ENCODE results near the gene NCK2. TPM values are rescaled to one million over a fixed set of nuclear protein-coding genes. Genes with fewer than 3 reads are reported as not detected.
A peak's percentile ranks its signal among the peaks of the same experiment; 100 is the strongest.

The NCK2 gene
- polyA plus RNA-seq, 3 donors = 2.5 to 18.2 (median 7.6) TPM

GRCh38 chr2:105821428-105822125 lies 76.9 kb downstream of the NCK2 start:
- H2AFZ ChIP-seq (ENCODE audit: insufficient read depth, low read depth, low read length, poor library complexity, severe bottlenecking) = no peak overlapping the region
- Mint-ChIP-seq H3K27ac (peak overlapping the region in 1 of 7 donors; percentile 42), H3K36me3 (peaks cover 37 to 59% of the 10 kb centered on the region in 2 donors), H3K4me1 (peaks cover 11% of the 10 kb centered on the region), H3K4me3 (no peak overlapping the region), H3K9me3 (peaks cover 0 to 8% (median 2%) of the 10 kb centered on the region in 7 donors), H3K27me3 (ENCODE audit: low read depth in 3 of 3) (peaks cover 0 to 2% (median 0%) of the 10 kb centered on the region in 3 donors)
- WGBS (ENCODE audit: insufficient coverage) = 76% methylated on average over 8 of the region's 12 CpGs
- H3K4me3 ChIP-seq (replicated peaks in 1 of 3; ENCODE audit: low read depth in 2 of 3, low read length in 3 of 3) = no peak overlapping the region
- no peak overlapping the region for H3K4me2 ChIP-seq (replicated peaks; ENCODE audit: extremely low read depth, low read length, poor library complexity, severe bottlenecking)
- H3K9me3 ChIP-seq (replicated peaks in 1 of 2; ENCODE audit: control insufficient read depth in 1 of 2, insufficient read depth in 1 of 2, low read length in 2 of 2) = peaks cover 0 to 3% of the 10 kb centered on the region in 2 donors
- H3K27ac ChIP-seq (ENCODE audit: low read depth in 1 of 2, low read length in 2 of 2) = no peak overlapping the region
- H3K27me3 ChIP-seq (ENCODE audit: control insufficient read depth in 2 of 2, insufficient read depth in 2 of 2, low read length in 2 of 2) = no peaks in the 10 kb centered on the region
- peaks cover 5% of the 10 kb centered on the region in 2 donors for H3K4me1 ChIP-seq (ENCODE audit: control insufficient read depth in 1 of 2, insufficient read depth in 2 of 2, low read length in 2 of 2)
- no peak for TF ChIP-seq CTCF (IDR thresholded peaks at IDR 0.05)
- no peak overlapping the region for H3K9ac ChIP-seq (ENCODE audit: insufficient read depth, low read length, poor library complexity, severe bottlenecking)
- H3K79me2 ChIP-seq (ENCODE audit: insufficient read depth, low read length) = no peaks in the 10 kb centered on the region
- peaks cover 15% of the 10 kb centered on the region for H4K20me1 ChIP-seq (ENCODE audit: insufficient read depth, low read length)
- DNase-seq = no peak
- H3K36me3 ChIP-seq (replicated peaks in 1 of 2; ENCODE audit: control insufficient read depth in 1 of 2, insufficient read depth in 2 of 2, low read length in 2 of 2) = peaks cover 0 to 18% of the 10 kb centered on the region in 2 donors
- intact Hi-C loops (cut with micrococcal nuclease) = no loop called here

DNA sequence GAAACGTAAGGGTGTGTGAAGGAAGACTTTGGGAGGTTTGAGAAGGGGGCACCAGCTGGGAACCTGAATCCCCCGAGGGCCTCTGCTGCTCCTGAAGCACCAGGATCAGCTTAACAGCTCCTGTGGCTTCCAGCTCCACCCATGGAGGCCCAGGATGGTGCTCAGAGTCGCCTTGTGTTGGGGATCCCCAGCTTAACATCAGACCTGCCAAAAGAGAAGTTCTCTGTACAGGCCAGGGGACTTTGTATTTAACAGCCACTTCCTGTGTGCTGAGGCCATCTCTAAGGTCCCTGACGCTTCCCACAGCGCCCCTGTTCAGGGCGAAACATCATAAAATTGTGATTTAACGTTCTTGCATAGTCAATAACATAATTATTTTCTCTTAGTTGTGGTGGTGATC lies 77.5 kb downstream of the NCK2 start:
- no peak overlapping the region for H3K9ac ChIP-seq (ENCODE audit: insufficient read depth, low read length, poor library complexity, severe bottlenecking)
- H3K4me3 ChIP-seq (replicated peaks in 1 of 3; ENCODE audit: low read depth in 2 of 3, low read length in 3 of 3) = no peak overlapping the region
- peaks cover 0 to 6% of the 10 kb centered on the region in 2 donors for H3K9me3 ChIP-seq (replicated peaks in 1 of 2; ENCODE audit: control insufficient read depth in 1 of 2, insufficient read depth in 1 of 2, low read length in 2 of 2)
- H3K36me3 ChIP-seq (replicated peaks in 1 of 2; ENCODE audit: control insufficient read depth in 1 of 2, insufficient read depth in 2 of 2, low read length in 2 of 2) = peaks cover 0 to 12% of the 10 kb centered on the region in 2 donors
- peaks cover 15% of the 10 kb centered on the region for H4K20me1 ChIP-seq (ENCODE audit: insufficient read depth, low read length)
- no peaks in the 10 kb centered on the region for H3K79me2 ChIP-seq (ENCODE audit: insufficient read depth, low read length)
- H3K27me3 ChIP-seq (ENCODE audit: control insufficient read depth in 2 of 2, insufficient read depth in 2 of 2, low read length in 2 of 2) = no peaks in the 10 kb centered on the region
- Mint-ChIP-seq H3K36me3 (peaks cover 33 to 54% of the 10 kb centered on the region in 2 donors), H3K27me3 (ENCODE audit: low read depth in 3 of 3) (peaks cover 0 to 2% (median 0%) of the 10 kb centered on the region in 3 donors), H3K27ac (peak overlapping the region in 1 of 7 donors; percentile 42), H3K4me3 (no peak overlapping the region), H3K9me3 (peaks cover under 1 to 8% (median 3%) of the 10 kb centered on the region in 7 donors), H3K4me1 (peaks cover 13% of the 10 kb centered on the region)
- intact Hi-C loops (cut with micrococcal nuclease) = no loop called here
- TF ChIP-seq CTCF (IDR thresholded peaks at IDR 0.05) = no peak
- peaks cover 5% of the 10 kb centered on the region in 2 donors for H3K4me1 ChIP-seq (ENCODE audit: control insufficient read depth in 1 of 2, insufficient read depth in 2 of 2, low read length in 2 of 2)
- H3K4me2 ChIP-seq (replicated peaks; ENCODE audit: extremely low read depth, low read length, poor library complexity, severe bottlenecking) = no peak overlapping the region
- H2AFZ ChIP-seq (ENCODE audit: insufficient read depth, low read depth, low read length, poor library complexity, severe bottlenecking) = no peak overlapping the region
- H3K27ac ChIP-seq (ENCODE audit: low read depth in 1 of 2, low read length in 2 of 2) = no peak overlapping the region
- DNase-seq = peak in 1 of 3 donors; percentile 49
- WGBS (ENCODE audit: insufficient coverage) = 9% methylated on average over 1 of the region's 7 CpGs

Measured in CD14-positive monocyte (primary cell).